Prostate gland (tissue), 2 donors: Measurements from ENCODE around the gene ISG20.

ENCODE experiments used
- POLR2A ChIP-seq: fragments of 450-650 bp; IDR thresholded peaks from one replicate; pipeline ENCODE4 v1.6.1; 2016; ENCODE audit warnings: antibody characterized with exemption, mild to moderate bottlenecking
- POLR2AphosphoS5 ChIP-seq: sonication (generic); formaldehyde crosslinking; IDR thresholded peaks from one replicate; pipeline ENCODE4 v1.6.1; 2017; ENCODE audit warnings: antibody characterized with exemption
- TF ChIP-seq, protein P1 (sequence below), 4 experiments: fragments of 200-600 bp in 2 of 4; fragments of 450-650 bp in 2 of 4; sonication (generic) in 2 of 4; IDR thresholded peaks; 1 replicate in 3 of 4; 2 replicates in 1 of 4; pipeline ENCODE4 v1.5.1; 2016 to 2019; ENCODE audit warnings: antibody characterized with exemption in 4 of 4, mild to moderate bottlenecking in 2 of 4, moderate library complexity in 2 of 4

DNA sequence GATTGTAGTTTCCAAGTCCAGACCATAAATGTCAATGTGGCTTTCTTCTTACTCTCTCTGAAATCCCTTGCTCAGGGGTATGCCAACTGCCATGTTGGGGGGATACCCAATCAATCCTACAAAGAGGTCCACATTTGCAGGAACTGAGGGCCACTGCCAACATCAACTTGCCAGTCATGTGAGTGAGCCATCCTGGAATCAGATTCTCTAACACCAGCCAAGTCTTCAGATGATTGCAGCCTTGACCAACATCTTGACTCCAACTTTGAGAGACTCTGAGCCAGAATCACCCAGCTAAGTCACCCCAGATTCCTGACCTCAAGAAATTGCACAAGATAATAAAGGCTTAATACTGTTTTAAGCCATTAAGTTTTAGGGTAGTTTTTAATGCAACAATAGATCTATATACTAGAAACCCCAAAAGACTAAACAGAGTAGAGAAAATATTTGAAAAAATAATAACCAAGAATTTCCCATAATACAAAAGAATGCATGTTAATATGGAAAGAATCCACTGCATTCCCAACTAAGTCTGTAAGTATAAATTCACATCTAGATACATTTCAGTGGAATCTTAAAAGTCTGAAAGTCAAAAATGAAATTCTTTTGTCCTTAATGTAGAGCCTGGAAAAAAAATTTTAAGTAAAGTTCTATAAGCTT lies 22.4 kb downstream of the ISG20 start:
- TF ChIP-seq, protein P1, sequence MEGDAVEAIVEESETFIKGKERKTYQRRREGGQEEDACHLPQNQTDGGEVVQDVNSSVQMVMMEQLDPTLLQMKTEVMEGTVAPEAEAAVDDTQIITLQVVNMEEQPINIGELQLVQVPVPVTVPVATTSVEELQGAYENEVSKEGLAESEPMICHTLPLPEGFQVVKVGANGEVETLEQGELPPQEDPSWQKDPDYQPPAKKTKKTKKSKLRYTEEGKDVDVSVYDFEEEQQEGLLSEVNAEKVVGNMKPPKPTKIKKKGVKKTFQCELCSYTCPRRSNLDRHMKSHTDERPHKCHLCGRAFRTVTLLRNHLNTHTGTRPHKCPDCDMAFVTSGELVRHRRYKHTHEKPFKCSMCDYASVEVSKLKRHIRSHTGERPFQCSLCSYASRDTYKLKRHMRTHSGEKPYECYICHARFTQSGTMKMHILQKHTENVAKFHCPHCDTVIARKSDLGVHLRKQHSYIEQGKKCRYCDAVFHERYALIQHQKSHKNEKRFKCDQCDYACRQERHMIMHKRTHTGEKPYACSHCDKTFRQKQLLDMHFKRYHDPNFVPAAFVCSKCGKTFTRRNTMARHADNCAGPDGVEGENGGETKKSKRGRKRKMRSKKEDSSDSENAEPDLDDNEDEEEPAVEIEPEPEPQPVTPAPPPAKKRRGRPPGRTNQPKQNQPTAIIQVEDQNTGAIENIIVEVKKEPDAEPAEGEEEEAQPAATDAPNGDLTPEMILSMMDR (IDR thresholded peaks at IDR 0.05) = no peak
- TF ChIP-seq POLR2A (no peak), POLR2AphosphoS5 (no peak)
